ENCODE measurements around the gene TAP2. TPM values are rescaled to one million over a fixed set of nuclear protein-coding genes. Genes with fewer than 3 reads are reported as not detected.

TAP2 gene
- polyA plus RNA-seq, 2 of the 4 experiments (the other 2 are of a cell fraction): 11.4 to 15.9 TPM

- Histone ChIP-seq H3K4me3 (no peak overlapping the region), H3K27ac (no peak overlapping the region), H3K9me3 (no peaks in the 10 kb centered on the region), H3K4me1 (no peaks in the 10 kb centered on the region), H3K4me2 (no peak overlapping the region)
- 68% methylated on average over 5 of the region's 5 CpGs for WGBS (ENCODE audit: missing lambda C conversion rate)
- DNase-seq (ENCODE audit: low read depth in 1 of 2, low spot score in 1 of 2) (no peak), ATAC-seq (no peak), FAIRE-seq (no peak)
- no peak for TF ChIP-seq FOXS1 (CRISPR knock-in tag; IDR thresholded peaks at IDR 0.05)
- no peak for TF ChIP-seq ZSCAN20 (CRISPR knock-in tag; IDR thresholded peaks at IDR 0.05)
- no peak for TF ChIP-seq ZC3H11A (IDR thresholded peaks at IDR 0.05)
- no peak for TF ChIP-seq JUNB (IDR thresholded peaks at IDR 0.05)
- TF ChIP-seq, protein P1, sequence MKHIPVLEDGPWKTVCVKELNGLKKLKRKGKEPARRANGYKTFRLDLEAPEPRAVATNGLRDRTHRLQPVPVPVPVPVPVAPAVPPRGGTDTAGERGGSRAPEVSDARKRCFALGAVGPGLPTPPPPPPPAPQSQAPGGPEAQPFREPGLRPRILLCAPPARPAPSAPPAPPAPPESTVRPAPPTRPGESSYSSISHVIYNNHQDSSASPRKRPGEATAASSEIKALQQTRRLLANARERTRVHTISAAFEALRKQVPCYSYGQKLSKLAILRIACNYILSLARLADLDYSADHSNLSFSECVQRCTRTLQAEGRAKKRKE (CRISPR knock-in tag; IDR thresholded peaks at IDR 0.05; ENCODE audit: low read depth): no peak
- TF ChIP-seq PHF8 (IDR thresholded peaks at IDR 0.05; ENCODE audit: borderline replicate concordance, low read depth): no peak
- TF ChIP-seq TP53 (CRISPR knock-in tag; IDR thresholded peaks at IDR 0.05): no peak
- TF ChIP-seq CHD2 (IDR thresholded peaks at IDR 0.05; ENCODE audit: low read length, partially characterized antibody): no peak
- no peak for TF ChIP-seq HDAC2 (IDR thresholded peaks at IDR 0.05)
- ChIA-PET CTCF (interaction anchor here (0.9 to 1.2 kb wide), 3 partner anchors 22 to 37 kb away, joined by 3 to 4 read pairs (median 3); partner anchors contain the start of gene TAP1), POLR2A (no interaction called here)
Measured at GRCh38 chr6:32830936-32831335, 7.6 kb downstream of the TAP2 start.

- DNase-seq (ENCODE audit: low read depth in 1 of 2, low spot score in 1 of 2): no peak
- 100% methylated on average over 4 of the region's 5 CpGs for WGBS (ENCODE audit: missing lambda C conversion rate)
- no peak for ATAC-seq
- CTCF ChIA-PET: interaction anchor here (1.0 to 5.8 kb wide), 2 partner anchors 9 to 38 kb away, joined by 3 to 69 read pairs; partner anchors contain the start of gene TAP2
- Histone ChIP-seq H3K4me1 (no peaks in the 10 kb centered on the region), H3K4me3 (no peak overlapping the region), H3K9me3 (no peaks in the 10 kb centered on the region), H3K4me2 (no peak overlapping the region), H3K27ac (no peak overlapping the region)
- POLR2A ChIA-PET: no interaction called here
- TF ChIP-seq FOSB (CRISPR knock-in tag; IDR thresholded peaks at IDR 0.05): no peak
- FAIRE-seq: no peak
Measured at GRCh38 chr6:32830017-32830416, 8.5 kb downstream of the TAP2 start.

- WGBS (ENCODE audit: missing lambda C conversion rate): 69% methylated on average over 6 of the region's 7 CpGs
- Histone ChIP-seq H3K4me2 (no peak overlapping the region), H3K27ac (no peak overlapping the region), H3K4me3 (no peak overlapping the region), H3K9me3 (no peaks in the 10 kb centered on the region), H3K4me1 (no peaks in the 10 kb centered on the region)
- ATAC-seq: no peak
- DNase-seq (ENCODE audit: low read depth in 1 of 2, low spot score in 1 of 2): no peak
- ChIA-PET CTCF (interaction anchor here (1.0 to 5.8 kb wide), 2 partner anchors 9 to 39 kb away, joined by 3 to 69 read pairs; partner anchors contain the start of gene TAP2), POLR2A (no interaction called here)
- no peak for TF ChIP-seq ZFP36 (IDR thresholded peaks at IDR 0.05; ENCODE audit: borderline replicate concordance, partially characterized antibody)
- TF ChIP-seq NFE2L2 (conservative IDR thresholded peaks at IDR 0.05; ENCODE audit: low read length): no peak
- TF ChIP-seq JUNB (IDR thresholded peaks at IDR 0.05): no peak
- no peak for TF ChIP-seq HDAC2 (IDR thresholded peaks at IDR 0.05)
- TF ChIP-seq FOXS1 (CRISPR knock-in tag; IDR thresholded peaks at IDR 0.05): no peak
- TF ChIP-seq KDM1A (IDR thresholded peaks at IDR 0.05; ENCODE audit: low read depth): no peak
- TF ChIP-seq ZNF302 (CRISPR knock-in tag; IDR thresholded peaks at IDR 0.05): no peak
- TF ChIP-seq CBX2 (IDR thresholded peaks at IDR 0.05; ENCODE audit: borderline replicate concordance, low read depth): no peak
- TF ChIP-seq FOSB (CRISPR knock-in tag; IDR thresholded peaks at IDR 0.05): no peak
- TF ChIP-seq HES2 (IDR thresholded peaks at IDR 0.05): no peak
- TF ChIP-seq HOXA7 (CRISPR knock-in tag; IDR thresholded peaks at IDR 0.05): no peak
- TF ChIP-seq, protein P2, sequence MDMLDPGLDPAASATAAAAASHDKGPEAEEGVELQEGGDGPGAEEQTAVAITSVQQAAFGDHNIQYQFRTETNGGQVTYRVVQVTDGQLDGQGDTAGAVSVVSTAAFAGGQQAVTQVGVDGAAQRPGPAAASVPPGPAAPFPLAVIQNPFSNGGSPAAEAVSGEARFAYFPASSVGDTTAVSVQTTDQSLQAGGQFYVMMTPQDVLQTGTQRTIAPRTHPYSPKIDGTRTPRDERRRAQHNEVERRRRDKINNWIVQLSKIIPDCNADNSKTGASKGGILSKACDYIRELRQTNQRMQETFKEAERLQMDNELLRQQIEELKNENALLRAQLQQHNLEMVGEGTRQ (IDR thresholded peaks at IDR 0.05): no peak
- no peak for TF ChIP-seq CBX8 (IDR thresholded peaks at IDR 0.05)
- no peak for TF ChIP-seq SMC3 (IDR thresholded peaks at IDR 0.05)
- FAIRE-seq: no peak
Measured at GRCh38 chr6:32829495-32829894, 9.0 kb downstream of the TAP2 start.

GRCh38 chr6:32827025-32827424, 11.5 kb downstream of the TAP2 start:
- ChIA-PET POLR2A (interaction anchor here (1.2 kb wide), 1 partner anchor 11 kb away, joined by 3 read pairs; the partner anchor contains the start of gene TAP2), CTCF (interaction anchor here (1.4 to 5.8 kb wide), 7 partner anchors 12 to 127 kb away, joined by 4 to 69 read pairs (median 8); partner anchors contain the start of gene TAP2)
- Histone ChIP-seq H3K27ac (no peak overlapping the region), H3K4me2 (no peak overlapping the region), H3K4me1 (no peaks in the 10 kb centered on the region), H3K4me3 (no peak overlapping the region), H3K9me3 (no peaks in the 10 kb centered on the region)
- 86% methylated on average over 3 of the region's 3 CpGs for WGBS (ENCODE audit: missing lambda C conversion rate)
- no peak for DNase-seq (ENCODE audit: low read depth in 1 of 2, low spot score in 1 of 2)
- TF ChIP-seq CHD2 (IDR thresholded peaks at IDR 0.05; ENCODE audit: low read length, partially characterized antibody) (no peak), REST (IDR thresholded peaks at IDR 0.05) (no peak), HDAC2 (IDR thresholded peaks at IDR 0.05) (no peak), RAD21 (conservative IDR thresholded peaks at IDR 0.05 in 1 of 2, IDR thresholded peaks at IDR 0.05 in 1 of 2) (no peak), HES2 (IDR thresholded peaks at IDR 0.05) (no peak), JUN (IDR thresholded peaks at IDR 0.05) (no peak), GATA3 (IDR thresholded peaks at IDR 0.05; ENCODE audit: borderline replicate concordance) (no peak), ZNF302 (CRISPR knock-in tag; IDR thresholded peaks at IDR 0.05) (no peak)
- TF ChIP-seq, protein P1 (CRISPR knock-in tag; IDR thresholded peaks at IDR 0.05; ENCODE audit: low read depth): no peak
- FAIRE-seq: no peak
- ATAC-seq: no peak
